C4-2B (cell line): ENCODE results near the gene STRA8.

Experiments used
- CTCF ChIP-seq: fragments of 450-650 bp; conservative IDR thresholded peaks from 2 replicates; pipeline ENCODE4 v1.5.1; 2017; ENCODE audit warnings: mild to moderate bottlenecking
- ZFX ChIP-seq: fragments of 450-650 bp; IDR thresholded peaks from 2 replicates; pipeline ENCODE4 v1.6.1; 2017

- TF ChIP-seq CTCF (no peak), ZFX (no peak)
These were observed 38.5 kb upstream of the STRA8 start for GRCh38 chr7:135195156-135195555.
